IMR-90 (cell line): ENCODE data around the gene FFAR3. TPM values are rescaled to one million over a fixed set of nuclear protein-coding genes. Genes with fewer than 3 reads are reported as not detected.

ENCODE experiments used
- ATAC-seq: fragments of 200-7000 bp; cut with Tn5 transposase; 2 replicates; pipeline ENCODE4 v1.9.1; 2020; ENCODE audit warnings: low read depth, mild to moderate bottlenecking, moderate library complexity
- BruUV-seq: library from RNA; stranded (reverse); fragments of 400-500 nt; replicated peaks from 2 replicates; lab custom pipeline; 2021; lab: Mats Ljungman, UMichigan
- CTCF ChIA-PET: fragments of 300-600 bp; formaldehyde crosslinking; extraction: SDS; loops from one replicate; lab custom pipeline; 2021; ENCODE audit warnings: antibody characterized with exemption; lab: Yijun Ruan, JAX
- POLR2A ChIA-PET: fragments of 300-600 bp; sonication (Branson Sonifier 250); formaldehyde crosslinking; loops from one replicate; lab custom pipeline; 2022; ENCODE audit warnings: antibody characterized with exemption; ENCODE audit not compliant: unreplicated experiment; lab: Charles Lee
- DNase-seq: peaks from one replicate; pipeline ENCODE4 v3.0.0; 2013
- H2AFZ ChIP-seq: replicated peaks from 2 replicates; pipeline ENCODE3; 2013; ENCODE audit warnings: low read length, mild to moderate bottlenecking; ENCODE audit not compliant: poor library complexity
- H2AK5ac ChIP-seq: 2 replicates; pipeline ENCODE4 v1.6.1; 2013; ENCODE audit warnings: low read depth, low read length, inconsistent platforms
- H2AK9ac ChIP-seq: replicated peaks from 2 replicates; pipeline ENCODE3; 2013; ENCODE audit warnings: mild to moderate bottlenecking, low read depth, low read length, moderate library complexity; ENCODE audit not compliant: poor library complexity
- H2BK120ac ChIP-seq: 2 replicates; pipeline ENCODE4 v1.6.1; 2013; ENCODE audit warnings: low read depth, low read length, inconsistent platforms
- H2BK15ac ChIP-seq: 3 replicates; pipeline ENCODE4 v1.6.1; 2013; ENCODE audit warnings: low read depth, low read length, inconsistent platforms
- H2BK20ac ChIP-seq: 2 replicates; pipeline ENCODE4 v1.6.1; 2013; ENCODE audit warnings: low read depth, mild to moderate bottlenecking, inconsistent platforms, low read length, moderate library complexity
- H2BK5ac ChIP-seq: 2 replicates; pipeline ENCODE4 v1.6.1; 2013; ENCODE audit warnings: mild to moderate bottlenecking, low read depth, low read length, inconsistent platforms; ENCODE audit not compliant: poor library complexity, severe bottlenecking
- H3K14ac ChIP-seq: replicated peaks from 2 replicates; pipeline ENCODE4 v1.6.1; 2013; ENCODE audit warnings: low read depth, low read length, inconsistent platforms
- H3K18ac ChIP-seq: 2 replicates; pipeline ENCODE4 v1.6.1; 2013; ENCODE audit warnings: low read depth, low read length, control low read depth
- H3K23ac ChIP-seq: 2 replicates; pipeline ENCODE4 v1.6.1; 2013; ENCODE audit warnings: low read depth, low read length, inconsistent platforms
- H3K27ac ChIP-seq: 2 replicates; pipeline ENCODE4 v1.5.1; 2013; ENCODE audit warnings: mild to moderate bottlenecking, control low read depth, low read length; ENCODE audit not compliant: insufficient read depth
- H3K27me3 ChIP-seq: 2 replicates; pipeline ENCODE4 v1.6.1; 2013; ENCODE audit warnings: low read length; ENCODE audit not compliant: control insufficient read depth, insufficient read depth
- H3K36me3 ChIP-seq: 2 replicates; pipeline ENCODE4 v1.6.1; 2013; ENCODE audit warnings: low read length, mixed read lengths; ENCODE audit not compliant: control insufficient read depth, insufficient read depth
- H3K4ac ChIP-seq: 2 replicates; pipeline ENCODE4 v1.6.1; 2013; ENCODE audit warnings: low read depth, low read length, inconsistent platforms
- H3K4me1 ChIP-seq: 2 replicates; pipeline ENCODE4 v1.6.1; 2013; ENCODE audit warnings: low read length, mixed read lengths; ENCODE audit not compliant: control insufficient read depth, insufficient read depth
- H3K4me2 ChIP-seq: 2 replicates; pipeline ENCODE4 v1.6.1; 2013; ENCODE audit warnings: low read depth, mild to moderate bottlenecking, control low read depth, low read length, moderate library complexity
- H3K4me3 ChIP-seq: 2 replicates; pipeline ENCODE4 v1.5.1; 2013; ENCODE audit warnings: low read depth, mild to moderate bottlenecking, control low read depth, low read length, moderate library complexity; ENCODE audit not compliant: insufficient read depth
- H3K56ac ChIP-seq: 2 replicates; pipeline ENCODE4 v1.6.1; 2013; ENCODE audit warnings: low read length, inconsistent platforms; ENCODE audit not compliant: insufficient read depth; ENCODE audit errors: extremely low read depth
- H3K79me1 ChIP-seq, 2 experiments: 2 replicates each; pipeline ENCODE4 v1.6.1; 2013; ENCODE audit warnings: low read length in 2 of 2, inconsistent platforms in 1 of 2, low read depth in 1 of 2
- H3K9ac ChIP-seq: 2 replicates; pipeline ENCODE4 v1.6.1; 2013; ENCODE audit warnings: low read depth, low read length, control low read depth
- H3K9me1 ChIP-seq: 2 replicates; pipeline ENCODE4 v1.6.1; 2013; ENCODE audit warnings: low read length, inconsistent platforms; ENCODE audit not compliant: insufficient read depth
- H3K9me3 ChIP-seq: 2 replicates; pipeline ENCODE4 v1.6.1; 2013; ENCODE audit warnings: low read length; ENCODE audit not compliant: control insufficient read depth, insufficient read depth
- H4K20me1 ChIP-seq: 2 replicates; pipeline ENCODE4 v1.6.1; 2013; ENCODE audit warnings: low read length, inconsistent platforms; ENCODE audit not compliant: insufficient read depth
- H4K5ac ChIP-seq: 2 replicates; pipeline ENCODE4 v1.6.1; 2013; ENCODE audit warnings: mild to moderate bottlenecking, low read depth, low read length, control low read depth
- H4K8ac ChIP-seq, 2 experiments: 2 replicates each; pipeline ENCODE4 v1.6.1; 2013; ENCODE audit warnings: low read depth in 2 of 2, low read length in 2 of 2, control low read depth in 1 of 2, inconsistent platforms in 1 of 2
- H4K91ac ChIP-seq: 2 replicates; pipeline ENCODE4 v1.6.1; 2013; ENCODE audit warnings: low read depth, low read length, inconsistent platforms; ENCODE audit not compliant: insufficient read depth
- BHLHE40 ChIP-seq: fragments of 150-350 bp; IDR thresholded peaks from 2 replicates; pipeline ENCODE4 v1.6.1; 2016; ENCODE audit warnings: mild to moderate bottlenecking, low read depth, low read length
- CEBPB ChIP-seq: IDR thresholded peaks from 2 replicates; pipeline ENCODE4 v1.6.1; 2012; ENCODE audit warnings: low read depth, low read length, improper control_type of control experiment
- CHD1 ChIP-seq: IDR thresholded peaks from 2 replicates; pipeline ENCODE4 v1.6.1; 2012; ENCODE audit warnings: low read depth, low read length, improper control_type of control experiment
- CTCF ChIP-seq: conservative IDR thresholded peaks from 2 replicates; pipeline ENCODE4 v1.5.1; 2012; ENCODE audit warnings: mild to moderate bottlenecking, low read depth, low read length, improper control_type of control experiment
- FOS ChIP-seq: fragments of 150-350 bp; IDR thresholded peaks from 2 replicates; pipeline ENCODE4 v1.6.1; 2016; ENCODE audit warnings: low read depth, low read length
- MAFK ChIP-seq: IDR thresholded peaks from 2 replicates; pipeline ENCODE4 v1.6.1; 2012; ENCODE audit warnings: low read depth, low read length, improper control_type of control experiment
- MAZ ChIP-seq: IDR thresholded peaks from 2 replicates; pipeline ENCODE4 v1.6.1; 2012; ENCODE audit warnings: low read depth, mild to moderate bottlenecking, low read length, improper control_type of control experiment, moderate library complexity, borderline replicate concordance
- MXI1 ChIP-seq: IDR thresholded peaks from 2 replicates; pipeline ENCODE4 v1.6.1; 2012; ENCODE audit warnings: low read depth, mild to moderate bottlenecking, low read length, moderate library complexity, borderline replicate concordance
- POLR2A ChIP-seq: IDR thresholded peaks from 2 replicates; pipeline ENCODE4 v1.6.1; 2012; ENCODE audit warnings: mild to moderate bottlenecking, low read depth, low read length
- RAD21 ChIP-seq: IDR thresholded peaks from 2 replicates; pipeline ENCODE4 v1.6.1; 2012; ENCODE audit warnings: low read length, improper control_type of control experiment
- RCOR1 ChIP-seq: IDR thresholded peaks from 2 replicates; pipeline ENCODE4 v1.6.1; 2012; ENCODE audit warnings: mild to moderate bottlenecking, low read length, improper control_type of control experiment; ENCODE audit not compliant: insufficient replicate concordance
- RFX5 ChIP-seq: IDR thresholded peaks from 2 replicates; pipeline ENCODE4 v1.8.0; 2012; ENCODE audit warnings: low read depth, mild to moderate bottlenecking, low read length, moderate library complexity
- WGBS, 2 experiments: methylation state at CpG; one replicate each; pipeline versions ENCODE4 v1.1.5 to v1.1.7; 2013; ENCODE audit warnings: missing lambda C conversion rate in 2 of 2; ENCODE audit not compliant: insufficient read length in 1 of 2; ENCODE audit errors: extremely low coverage in 2 of 2; 5-methylcytosine and 5-hydroxymethylcytosine counted together
- dilution Hi-C: fragments of 300-500 bp; cut with HindIII; formaldehyde crosslinking; loops from one replicate; pipeline ENCODE4 v1.14.3; 2018; ENCODE audit warnings: low sequenced_read_pairs; ENCODE audit not compliant: unreplicated experiment
- in situ Hi-C: fragments of 300-500 bp; cut with MboI; formaldehyde crosslinking; loops from 3 replicates; pipeline ENCODE4 v1.14.3; 2019; ENCODE audit warnings: low sequenced_read_pairs, inconsistent platforms, mixed read lengths
- intact Hi-C: fragments of 100-400 bp; cut with micrococcal nuclease; formaldehyde crosslinking; loops from 2 replicates; pipeline ENCODE4 v1.10.0; 2022
- polyA plus RNA-seq, 3 experiments: library from polyadenylated mRNA; depleted of rRNA; stranded (reverse); fragments of >200 nt; gene quantifications; 2 replicates each; pipeline ENCODE4 v1.2.3, GENCODE V29; 2012; ENCODE audit warnings: low replicate concordance in 1 of 3
- total RNA-seq: library from RNA; depleted of rRNA; stranded (reverse); fragments of >200 nt; gene quantifications from 2 replicates; pipeline ENCODE4 v1.2.3, GENCODE V29; 2012
- TF ChIP-seq, protein P1 (sequence below): fragments of 150-350 bp; IDR thresholded peaks from 2 replicates; pipeline ENCODE4 v1.6.1; 2016; ENCODE audit warnings: low read depth, mild to moderate bottlenecking, low read length, moderate library complexity, borderline replicate concordance

FFAR3 gene
- total and polyA plus RNA-seq, 2 of the 4 experiments (the other 2 are of a cell fraction): not detected

- Histone ChIP-seq H2AK9ac (no peak overlapping the region), H3K9me1 (no peaks in the 10 kb centered on the region), H2AK5ac (no peak overlapping the region), H3K27me3 (peaks cover 5% of the 10 kb centered on the region; the same call in 1 of the 2 replicates), H3K4ac (no peak overlapping the region), H2AFZ (no peak overlapping the region), H3K4me1 (no peaks in the 10 kb centered on the region), H3K27ac (no peak overlapping the region), H3K14ac (no peak overlapping the region), H2BK5ac (no peak overlapping the region), H3K23ac (no peak overlapping the region), H3K4me3 (no peak overlapping the region), H3K79me1 (no peaks in the 10 kb centered on the region), H4K5ac (no peak overlapping the region), H3K56ac (no peak overlapping the region), H3K4me2 (no peak overlapping the region), H2BK20ac (no peak overlapping the region), H3K36me3 (no peaks in the 10 kb centered on the region), H2BK120ac (no peak overlapping the region), H4K8ac (no peak overlapping the region), H4K20me1 (no peaks in the 10 kb centered on the region), H3K18ac (no peak overlapping the region), H3K9ac (no peak overlapping the region), H2BK15ac (no peak overlapping the region), H3K9me3 (no peaks in the 10 kb centered on the region), H4K91ac (no peak overlapping the region)
- TF ChIP-seq RCOR1 (no peak), RFX5 (no peak), BHLHE40 (no peak), MAFK (no peak), MXI1 (no peak), MAZ (no peak), CTCF (no peak), RAD21 (no peak), CEBPB (no peak), FOS (no peak), POLR2A (no peak), CHD1 (no peak)
- TF ChIP-seq, protein P1, sequence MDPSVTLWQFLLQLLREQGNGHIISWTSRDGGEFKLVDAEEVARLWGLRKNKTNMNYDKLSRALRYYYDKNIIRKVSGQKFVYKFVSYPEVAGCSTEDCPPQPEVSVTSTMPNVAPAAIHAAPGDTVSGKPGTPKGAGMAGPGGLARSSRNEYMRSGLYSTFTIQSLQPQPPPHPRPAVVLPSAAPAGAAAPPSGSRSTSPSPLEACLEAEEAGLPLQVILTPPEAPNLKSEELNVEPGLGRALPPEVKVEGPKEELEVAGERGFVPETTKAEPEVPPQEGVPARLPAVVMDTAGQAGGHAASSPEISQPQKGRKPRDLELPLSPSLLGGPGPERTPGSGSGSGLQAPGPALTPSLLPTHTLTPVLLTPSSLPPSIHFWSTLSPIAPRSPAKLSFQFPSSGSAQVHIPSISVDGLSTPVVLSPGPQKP: no peak
- in situ Hi-C loops: loop anchor here (25.0 kb wide), 1 partner anchor 251 kb away; the partner anchor contains the start of gene PMIS2
- DNase-seq (no peak), ATAC-seq (no peak)
- dilution Hi-C loops: no loop called here
- WGBS, 2 experiments: 100% methylated on average over 1 of the region's 21 CpGs; no CpG with 5 or more reads in 1 of the 2 experiments
- intact Hi-C loops: no loop called here
- ChIA-PET POLR2A (no interaction called here), CTCF (no interaction called here)
- no TSS peak for BruUV-seq
These were observed 21.9 kb upstream of the FFAR3 start for GRCh38 chr19:35336166-35336955.
